ENCODE measurements around the gene DDX24.

The DDX24 gene

GRCh38 chr14:94127330-94127729, 46.3 kb upstream of the DDX24 start:
- Histone ChIP-seq H3K27ac (ENCODE audit: poor library complexity, severe bottlenecking) (no peak overlapping the region), H3K4me3 (ENCODE audit: severe bottlenecking) (no peak overlapping the region), H3K27me3 (ENCODE audit: insufficient read depth, poor library complexity, severe bottlenecking) (no peaks in the 10 kb centered on the region), H3K4me1 (ENCODE audit: insufficient read depth, poor library complexity, severe bottlenecking) (no peaks in the 10 kb centered on the region), H3K36me3 (ENCODE audit: low read depth) (no peaks in the 10 kb centered on the region), H3K9me3 (ENCODE audit: severe bottlenecking) (no peaks in the 10 kb centered on the region)
- TF ChIP-seq CTCF (IDR thresholded peaks at IDR 0.05; ENCODE audit: poor library complexity, severe bottlenecking): no peak
- ATAC-seq (ENCODE audit: low read depth): no peak
- no peak for DNase-seq (ENCODE audit: low spot score)

- no peaks in the 10 kb centered on the region for H3K9me3 ChIP-seq (ENCODE audit: severe bottlenecking)
- ATAC-seq (ENCODE audit: low read depth) (no peak), DNase-seq (ENCODE audit: low spot score) (no peak)
- no peak overlapping the region for H3K27ac ChIP-seq (ENCODE audit: poor library complexity, severe bottlenecking)
- H3K4me3 ChIP-seq (ENCODE audit: severe bottlenecking): no peak overlapping the region
- H3K27me3 ChIP-seq (ENCODE audit: insufficient read depth, poor library complexity, severe bottlenecking): no peaks in the 10 kb centered on the region
- no peaks in the 10 kb centered on the region for H3K4me1 ChIP-seq (ENCODE audit: insufficient read depth, poor library complexity, severe bottlenecking)
- H3K36me3 ChIP-seq (ENCODE audit: low read depth): no peaks in the 10 kb centered on the region
- no peak for TF ChIP-seq CTCF (IDR thresholded peaks at IDR 0.05; ENCODE audit: poor library complexity, severe bottlenecking)
Measured at GRCh38 chr14:94126800-94127199, 45.8 kb upstream of the DDX24 start.

- no peak overlapping the region for H3K27ac ChIP-seq (ENCODE audit: poor library complexity, severe bottlenecking)
- H3K9me3 ChIP-seq (ENCODE audit: severe bottlenecking): no peaks in the 10 kb centered on the region
- no peaks in the 10 kb centered on the region for H3K4me1 ChIP-seq (ENCODE audit: insufficient read depth, poor library complexity, severe bottlenecking)
- no peak for TF ChIP-seq CTCF (IDR thresholded peaks at IDR 0.05; ENCODE audit: poor library complexity, severe bottlenecking)
- H3K4me3 ChIP-seq (ENCODE audit: severe bottlenecking): no peak overlapping the region
- no peaks in the 10 kb centered on the region for H3K36me3 ChIP-seq (ENCODE audit: low read depth)
- no peaks in the 10 kb centered on the region for H3K27me3 ChIP-seq (ENCODE audit: insufficient read depth, poor library complexity, severe bottlenecking)
- DNase-seq (ENCODE audit: low spot score) (no peak), ATAC-seq (ENCODE audit: low read depth) (no peak)
Measured at GRCh38 chr14:94126419-94126677, 45.3 kb upstream of the DDX24 start.

GRCh38 chr14:94125659-94126418, 44.8 kb upstream of the DDX24 start:
- ATAC-seq (ENCODE audit: low read depth): no peak

More at GRCh38 chr14:94125659-94126418, 44.8 kb upstream of the DDX24 start:
- no peaks in the 10 kb centered on the region for H3K4me1 ChIP-seq (ENCODE audit: insufficient read depth, poor library complexity, severe bottlenecking)
- no peaks in the 10 kb centered on the region for H3K27me3 ChIP-seq (ENCODE audit: insufficient read depth, poor library complexity, severe bottlenecking)
- H3K9me3 ChIP-seq (ENCODE audit: severe bottlenecking): no peaks in the 10 kb centered on the region
- TF ChIP-seq CTCF (IDR thresholded peaks at IDR 0.05; ENCODE audit: poor library complexity, severe bottlenecking): no peak
- H3K27ac ChIP-seq (ENCODE audit: poor library complexity, severe bottlenecking): no peak overlapping the region
- no peaks in the 10 kb centered on the region for H3K36me3 ChIP-seq (ENCODE audit: low read depth)
- H3K4me3 ChIP-seq (ENCODE audit: severe bottlenecking): no peak overlapping the region
- DNase-seq (ENCODE audit: low spot score): no peak

Measured in RWPE2 (cell line).